ENCODE measurements around the gene GPC5.

GRCh38 chr13:92721620-92722019 is 1323.2 kb downstream of the GPC5 start:
- no peak for TF ChIP-seq CTCF (IDR thresholded peaks at IDR 0.05 in 8 of 11, conservative IDR thresholded peaks at IDR 0.05 in 3 of 11)
- no peak for TF ChIP-seq POLR2A (IDR thresholded peaks at IDR 0.05)

All from spleen (tissue), 7 donors.